HuH-7.5 (cell line): ENCODE results near the gene CDCA4.

Experiments
- DNase-seq: peaks from one replicate; pipeline ENCODE4 v3.0.0; 2011; ENCODE audit warnings: low spot score

CDCA4 gene

GRCh38 chr14:104975481-104976197, 45.2 kb downstream of the CDCA4 start:
- no peak for DNase-seq

GRCh38 chr14:104974665-104975390, 46.1 kb downstream of the CDCA4 start:
- DNase-seq: no peak

DNA sequence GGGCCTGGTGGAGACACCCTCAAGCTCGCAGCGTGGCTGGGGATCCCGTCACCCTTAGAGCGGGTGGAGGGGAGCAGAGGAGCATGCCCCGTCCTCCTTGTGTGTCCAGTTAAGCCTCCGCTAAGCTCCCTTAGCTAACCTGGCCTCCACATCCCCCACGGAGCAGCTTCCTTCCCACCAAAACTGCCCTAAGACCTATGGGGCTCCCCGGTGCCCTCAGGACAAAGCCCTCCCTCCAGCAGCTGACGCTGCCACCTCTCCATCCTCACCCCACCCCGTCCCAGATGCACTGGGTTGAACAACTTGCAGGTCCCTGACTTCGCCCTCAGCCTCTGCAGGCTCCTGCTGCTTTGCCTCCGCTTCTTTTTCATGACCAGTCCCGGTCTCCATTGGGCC, 46.7 kb downstream of the CDCA4 start:
- no peak for DNase-seq

DNA sequence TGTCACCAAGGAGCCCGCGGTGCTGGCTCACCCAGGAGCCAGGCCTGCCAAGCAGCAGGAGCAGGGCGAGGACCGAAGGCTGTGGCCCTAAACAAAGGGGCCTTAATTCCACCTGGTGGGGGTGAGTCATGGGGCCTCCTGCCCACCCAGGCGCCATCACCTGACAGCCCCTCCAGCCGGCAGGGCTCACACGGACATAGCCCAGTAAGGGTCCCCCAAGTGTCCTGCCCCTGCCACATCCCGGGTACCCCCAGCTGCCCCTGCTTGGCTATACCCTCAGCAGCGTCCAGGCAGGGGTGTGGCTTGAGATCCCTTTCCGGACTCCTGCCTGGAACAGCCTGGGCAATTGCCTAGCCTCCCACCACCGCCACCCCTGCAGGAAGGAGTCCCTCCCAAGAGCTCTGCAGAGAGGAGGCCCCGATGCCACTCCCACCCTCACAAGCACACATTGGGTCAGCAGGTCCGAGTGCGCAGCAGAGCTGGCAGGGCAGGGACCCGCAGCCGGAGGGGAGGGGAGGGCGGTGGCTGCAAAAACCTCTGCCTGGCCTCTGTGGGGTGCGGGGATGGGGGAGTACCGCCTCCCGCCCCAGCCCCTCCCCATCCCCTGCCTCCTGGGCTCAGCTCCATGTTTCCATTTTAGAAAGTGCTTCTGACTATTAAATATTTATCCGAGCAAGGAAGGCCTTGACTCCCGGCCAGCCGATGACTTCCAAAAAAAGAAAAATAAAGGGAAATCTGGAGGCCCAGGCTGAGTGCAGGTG, 47.3 kb downstream of the CDCA4 start:
- DNase-seq: no peak

DNA sequence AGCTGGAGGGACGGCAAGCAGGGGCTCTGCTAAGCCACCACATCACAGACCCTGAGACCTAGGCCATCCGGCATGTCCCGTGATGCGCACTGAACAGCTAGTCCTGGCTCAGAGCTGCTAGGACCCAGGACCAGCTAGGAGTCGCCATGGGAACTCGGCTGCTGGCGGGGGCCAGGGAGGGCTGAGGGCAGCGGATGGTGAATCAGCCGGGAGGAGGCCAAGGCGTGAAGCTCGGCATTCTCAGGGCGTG, 47.8 kb downstream of the CDCA4 start:
- no peak for DNase-seq

GRCh38 chr14:104972301-104973134, 48.4 kb downstream of the CDCA4 start:
- DNase-seq: no peak

DNA sequence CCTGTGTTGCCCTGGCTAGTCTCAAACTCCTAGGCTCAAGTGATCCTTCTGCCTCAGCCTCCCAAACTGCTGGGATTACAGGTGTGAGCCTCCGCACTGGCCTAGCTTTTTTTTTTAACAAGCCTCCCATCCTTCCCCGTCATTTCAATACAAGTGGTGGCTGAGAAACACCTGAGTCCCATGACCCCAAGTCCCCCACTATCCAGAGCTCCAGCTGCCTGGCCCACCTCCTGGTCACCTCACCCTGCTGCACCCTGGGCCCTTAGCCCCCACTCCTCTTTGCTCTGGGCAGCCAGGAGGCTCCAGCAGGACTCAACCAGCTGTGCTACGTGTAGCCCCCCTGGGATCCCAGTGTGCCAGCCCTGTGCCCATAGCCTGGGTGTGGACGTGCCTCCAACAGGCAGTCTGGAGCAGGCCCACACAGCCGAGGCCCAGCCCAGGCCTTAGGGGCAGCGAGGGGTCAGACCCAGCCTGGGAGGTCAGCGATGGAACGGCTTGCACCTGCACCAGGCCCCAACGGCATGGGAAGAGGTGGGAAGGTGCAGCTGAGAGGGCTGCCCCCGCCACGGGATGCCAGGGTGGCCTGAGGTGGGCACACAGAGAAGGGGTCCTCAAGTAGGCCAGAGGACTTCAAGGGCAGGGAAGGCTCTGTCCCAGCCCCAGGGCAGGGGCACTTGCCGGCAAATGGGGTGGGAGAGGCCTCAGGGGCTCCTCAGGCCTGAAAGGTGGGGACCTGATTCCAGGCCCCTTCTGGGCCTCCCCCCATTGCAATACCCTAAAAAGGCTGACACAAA, 49.2 kb downstream of the CDCA4 start:
- no peak for DNase-seq

DNA sequence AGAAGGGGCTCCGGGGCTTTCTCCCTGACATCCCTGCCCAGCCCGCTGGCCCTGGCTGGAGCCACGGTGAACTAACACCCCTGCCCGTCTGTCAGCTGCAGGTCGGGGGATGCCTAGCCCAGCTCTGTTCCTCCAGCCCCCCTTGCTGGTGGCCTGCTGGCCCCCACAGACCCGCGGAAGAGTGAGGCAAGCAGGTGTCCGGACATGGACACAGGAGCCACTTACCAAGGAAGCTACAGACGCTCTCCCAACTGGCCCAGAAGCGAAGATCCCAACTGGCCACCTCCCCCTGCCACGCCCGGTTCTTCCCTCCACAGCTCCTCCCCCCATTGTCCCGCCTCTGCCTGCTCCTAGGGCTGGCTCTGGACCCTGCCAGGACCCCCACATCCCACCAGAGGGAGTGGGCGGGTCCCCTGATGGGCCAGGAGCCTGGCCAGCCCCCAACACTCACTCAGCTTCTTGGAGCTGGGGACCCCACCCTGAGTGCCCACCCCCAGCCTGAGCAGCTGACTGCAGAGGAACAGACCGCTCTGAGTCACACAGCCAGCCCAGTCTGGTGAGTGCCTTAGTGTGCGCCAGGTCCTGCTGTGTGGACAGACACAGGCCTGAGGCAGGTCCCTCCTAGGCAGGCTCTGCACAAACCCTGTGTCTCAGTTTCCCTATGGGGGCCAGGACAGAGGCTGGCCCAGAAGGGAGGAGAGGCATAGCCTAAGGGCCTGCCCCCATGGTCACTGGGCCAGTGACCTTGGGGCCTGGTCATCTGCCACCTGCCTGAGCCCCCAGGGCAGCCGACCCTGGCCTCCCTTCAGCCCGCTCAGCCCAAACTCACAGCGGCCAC, 50.4 kb downstream of the CDCA4 start:
- no peak for DNase-seq

DNA sequence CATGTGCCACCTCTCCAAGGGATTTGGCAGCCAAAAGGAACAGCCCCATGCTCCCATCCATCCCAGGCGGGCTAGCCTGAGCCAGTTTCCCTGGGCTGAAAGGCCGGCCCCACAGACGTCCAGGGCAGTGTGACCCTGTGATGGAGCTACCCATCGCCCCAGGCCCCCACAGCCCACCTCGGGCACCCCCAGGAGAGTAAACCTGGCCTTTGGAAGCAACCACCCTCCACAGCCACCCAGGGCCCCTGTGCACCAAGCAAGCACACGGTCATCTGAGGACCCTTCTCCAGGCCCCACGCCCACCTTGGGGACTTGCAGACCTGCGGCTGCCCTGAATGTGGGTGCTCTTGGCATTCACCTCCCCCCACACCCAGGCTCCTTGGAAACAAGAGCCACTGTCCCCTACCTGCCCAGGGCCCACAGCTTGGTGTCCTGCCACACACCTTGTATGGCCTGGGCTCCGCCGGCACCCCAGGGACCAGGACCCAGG, 51.1 kb downstream of the CDCA4 start:
- no peak for DNase-seq

GRCh38 chr14:104968541-104969401, 52.1 kb downstream of the CDCA4 start:
- no peak for DNase-seq

DNA sequence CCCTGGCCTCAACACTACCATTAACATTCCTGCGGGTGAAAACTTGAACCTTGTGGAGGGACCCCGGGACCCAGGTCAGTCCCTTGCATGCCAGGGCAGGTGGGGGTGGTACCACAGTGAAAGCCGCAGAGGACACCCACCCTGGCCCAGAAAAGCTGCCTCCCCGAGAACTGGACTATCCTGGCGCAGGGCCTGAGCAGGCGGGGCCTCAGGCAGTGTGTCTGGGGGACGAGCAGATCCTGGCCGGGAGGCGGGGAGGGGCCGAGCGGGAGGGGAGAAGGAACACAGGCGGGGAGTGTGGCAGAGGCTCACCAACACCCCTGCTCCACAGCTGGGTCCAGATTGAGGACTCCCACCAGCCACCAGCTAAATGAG, 52.7 kb downstream of the CDCA4 start:
- DNase-seq: no peak

DNA sequence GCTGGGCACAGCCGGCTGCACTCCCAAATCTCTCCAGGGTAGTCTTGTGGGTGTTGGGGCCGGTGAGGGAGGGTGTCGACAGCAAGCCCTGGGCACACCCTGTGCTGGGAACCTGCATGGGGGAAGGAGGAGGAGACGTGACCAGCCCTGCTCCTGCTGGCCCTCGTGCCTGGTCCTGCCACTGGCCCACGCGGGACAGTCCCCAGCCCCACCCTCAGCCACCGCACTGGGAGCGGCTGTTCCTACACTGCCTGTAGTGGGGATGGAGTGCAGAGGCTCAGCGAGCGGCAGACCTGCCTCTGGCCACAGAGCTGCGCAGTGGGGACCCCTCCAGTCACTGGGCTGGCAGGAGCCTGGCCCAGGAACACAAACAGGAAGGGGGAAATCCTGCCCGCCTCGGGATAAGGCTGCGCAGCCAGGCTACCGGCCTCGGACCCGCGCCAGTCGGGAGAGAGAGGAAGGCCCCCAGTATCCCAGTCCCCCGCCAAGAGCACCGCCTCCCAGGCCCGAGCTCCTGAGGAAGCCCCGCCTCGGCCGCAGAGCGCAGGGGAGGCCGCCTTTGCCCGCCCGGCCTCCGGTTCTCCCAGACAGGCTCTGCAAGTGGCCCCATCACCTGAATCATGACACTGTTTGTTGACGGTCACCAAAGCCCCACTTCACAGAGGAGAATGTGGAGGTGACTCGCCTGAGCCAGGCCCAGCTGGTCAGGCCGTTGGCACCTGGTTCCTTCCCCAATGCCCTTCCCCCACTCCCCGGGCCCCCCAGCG, 53.3 kb downstream of the CDCA4 start:
- no peak for DNase-seq

DNA sequence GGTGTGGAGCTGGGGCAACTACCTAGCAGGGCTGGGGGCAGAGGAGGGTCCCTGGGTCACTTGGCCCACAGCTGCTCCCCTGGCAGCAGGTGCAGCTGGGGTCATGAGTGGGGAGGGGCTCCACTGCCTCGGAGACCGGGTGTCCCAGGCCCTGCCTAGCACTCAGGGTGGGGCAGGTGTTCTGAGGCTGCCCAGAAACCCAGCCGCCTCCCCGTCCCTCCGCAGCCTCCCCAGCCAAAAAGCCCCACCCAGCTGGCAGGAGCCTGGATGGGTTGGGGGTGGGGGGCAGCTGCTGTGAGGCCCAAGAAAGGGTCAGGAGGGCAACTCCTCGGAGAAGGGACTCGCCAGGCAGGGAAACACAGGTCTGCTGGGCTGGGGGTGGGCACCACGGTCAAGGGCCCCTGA, 53.9 kb downstream of the CDCA4 start:
- no peak for DNase-seq

DNA sequence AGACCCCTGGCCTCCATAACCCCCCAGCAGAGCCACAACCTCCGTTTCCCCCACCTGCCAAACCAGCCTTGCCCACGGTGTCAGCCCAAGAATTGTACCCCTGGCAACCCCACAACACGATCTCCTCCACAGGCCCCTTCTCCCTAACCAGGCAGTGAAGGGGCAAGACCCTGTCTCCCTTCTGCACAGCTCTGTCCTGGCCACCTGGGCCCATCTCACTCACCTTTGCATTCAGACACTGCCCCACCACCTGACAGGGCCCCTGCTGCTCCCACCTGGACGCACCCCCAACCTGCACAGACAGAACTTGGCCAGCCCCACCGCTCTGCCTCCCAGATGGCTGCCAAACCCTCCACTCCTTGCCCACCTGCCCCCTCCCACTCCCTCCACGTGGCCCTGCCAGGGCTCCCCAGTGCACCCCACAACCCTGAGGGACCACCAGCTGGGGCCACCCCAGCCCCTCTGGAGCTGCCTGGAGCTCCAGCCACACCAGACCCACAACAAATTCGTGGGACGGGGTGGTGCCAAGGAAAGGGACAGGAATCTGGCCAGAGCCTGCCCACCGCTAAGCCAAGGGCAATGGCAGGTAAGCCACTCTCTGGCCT, 54.5 kb downstream of the CDCA4 start:
- no peak for DNase-seq

GRCh38 chr14:104965561-104966231, 55.2 kb downstream of the CDCA4 start:
- no peak for DNase-seq

DNA sequence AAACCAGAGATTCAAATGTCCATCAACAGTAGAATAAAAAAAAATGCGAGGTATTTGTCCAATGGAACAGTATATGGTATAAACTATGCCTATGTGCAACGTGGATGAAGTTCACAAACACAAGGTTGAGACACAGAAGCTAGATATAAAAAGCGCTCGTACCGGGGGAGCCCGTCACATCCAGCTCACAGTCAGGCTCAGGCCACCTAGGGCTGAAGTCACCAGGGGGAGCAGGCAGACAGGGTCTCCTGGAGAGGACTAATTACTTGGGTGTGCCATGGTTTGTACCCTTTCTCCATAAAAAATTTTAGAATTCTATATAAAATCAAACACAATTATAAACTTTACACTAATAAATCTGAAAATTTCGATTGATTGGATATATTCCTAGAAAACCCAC, 56.3 kb downstream of the CDCA4 start:
- DNase-seq: no peak
